Thyroid gland (tissue), 4 donors: ENCODE results near the gene BIRC7.
"Not testable (repeated sequence)": the region's sequence is repeated elsewhere in the genome, so short reads cannot be mapped to it uniquely, and the experiment has no call there.

Experiments
- POLR2A ChIP-seq, 2 donors: fragments of 450-650 bp; IDR thresholded peaks; one replicate each; pipeline ENCODE4 v1.6.1; 2017; ENCODE audit warnings: antibody characterized with exemption in 2 of 2, mild to moderate bottlenecking in 2 of 2, moderate library complexity in 1 of 2
- TF ChIP-seq, protein P1 (sequence below), 6 experiments: fragments of 200-600 bp in 3 of 6; fragments of 450-650 bp in 3 of 6; sonication (generic) in 3 of 6; IDR thresholded peaks; one replicate each; pipeline ENCODE4 v1.5.1; 2016 to 2019; ENCODE audit warnings: antibody characterized with exemption in 6 of 6, mild to moderate bottlenecking in 2 of 6, inconsistent platforms in 1 of 6, moderate library complexity in 1 of 6

DNA sequence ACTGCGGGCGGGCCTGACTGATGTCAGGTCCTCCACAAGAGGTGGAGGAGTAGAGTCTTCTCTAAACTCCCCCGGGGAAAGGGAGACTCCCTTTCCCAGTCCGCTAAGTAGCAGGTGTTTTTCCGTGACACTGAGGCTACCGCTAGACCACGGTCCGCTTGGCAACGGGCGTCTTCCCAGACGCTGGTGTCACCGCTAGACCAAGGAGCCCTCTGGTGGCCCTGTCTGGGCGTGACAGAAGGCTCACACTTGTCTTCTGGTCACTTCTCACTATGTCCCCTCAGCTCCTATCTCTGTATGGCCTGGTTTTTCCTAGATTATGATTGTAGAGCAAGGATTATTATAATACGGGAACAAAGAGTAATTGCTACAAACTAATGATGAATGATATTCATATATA lies 15.6 kb downstream of the BIRC7 start:
- TF ChIP-seq, protein P1, sequence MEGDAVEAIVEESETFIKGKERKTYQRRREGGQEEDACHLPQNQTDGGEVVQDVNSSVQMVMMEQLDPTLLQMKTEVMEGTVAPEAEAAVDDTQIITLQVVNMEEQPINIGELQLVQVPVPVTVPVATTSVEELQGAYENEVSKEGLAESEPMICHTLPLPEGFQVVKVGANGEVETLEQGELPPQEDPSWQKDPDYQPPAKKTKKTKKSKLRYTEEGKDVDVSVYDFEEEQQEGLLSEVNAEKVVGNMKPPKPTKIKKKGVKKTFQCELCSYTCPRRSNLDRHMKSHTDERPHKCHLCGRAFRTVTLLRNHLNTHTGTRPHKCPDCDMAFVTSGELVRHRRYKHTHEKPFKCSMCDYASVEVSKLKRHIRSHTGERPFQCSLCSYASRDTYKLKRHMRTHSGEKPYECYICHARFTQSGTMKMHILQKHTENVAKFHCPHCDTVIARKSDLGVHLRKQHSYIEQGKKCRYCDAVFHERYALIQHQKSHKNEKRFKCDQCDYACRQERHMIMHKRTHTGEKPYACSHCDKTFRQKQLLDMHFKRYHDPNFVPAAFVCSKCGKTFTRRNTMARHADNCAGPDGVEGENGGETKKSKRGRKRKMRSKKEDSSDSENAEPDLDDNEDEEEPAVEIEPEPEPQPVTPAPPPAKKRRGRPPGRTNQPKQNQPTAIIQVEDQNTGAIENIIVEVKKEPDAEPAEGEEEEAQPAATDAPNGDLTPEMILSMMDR (IDR thresholded peaks at IDR 0.05), result peak in 2 of 6 experiments; percentile 14 to 42
- not testable (repeated sequence) for TF ChIP-seq POLR2A (IDR thresholded peaks at IDR 0.05)
